MM.1S (cell line): ENCODE measurements around the gene RETSAT.

Source experiments
- DNase-seq: peaks from one replicate; pipeline ENCODE4 v3.0.0-alpha.2; 2015
- H2AFZ ChIP-seq: fragments of 300-600 bp; sonication (generic); 2 replicates; pipeline ENCODE4 v1.6.0; 2016; ENCODE audit warnings: antibody characterized with exemption, low read length
- H3F3A ChIP-seq: fragments of 300-600 bp; sonication (generic); 2 replicates; pipeline ENCODE4 v1.6.1; 2016; ENCODE audit warnings: mild to moderate bottlenecking, antibody characterized with exemption, low read length, moderate library complexity, mixed read lengths; ENCODE audit not compliant: insufficient read depth
- H3K27ac ChIP-seq: fragments of 300-600 bp; sonication (generic); 2 replicates; pipeline ENCODE4 v1.5.1; 2016; ENCODE audit warnings: mild to moderate bottlenecking, low read length
- H3K27me3 ChIP-seq: fragments of 300-600 bp; sonication (generic); replicated peaks from 2 replicates; pipeline ENCODE4 v1.6.0; 2016; ENCODE audit warnings: low read length; ENCODE audit not compliant: insufficient read depth
- H3K36me3 ChIP-seq: fragments of 300-600 bp; sonication (generic); replicated peaks from 2 replicates; pipeline ENCODE4 v1.6.1; 2016; ENCODE audit warnings: mild to moderate bottlenecking, low read length, mixed read lengths; ENCODE audit not compliant: insufficient read depth
- H3K4me1 ChIP-seq: fragments of 300-600 bp; sonication (generic); 2 replicates; pipeline ENCODE4 v1.6.1; 2016; ENCODE audit warnings: low read length, mixed read lengths
- H3K4me2 ChIP-seq: fragments of 300-600 bp; sonication (generic); 2 replicates; pipeline ENCODE4 v1.6.0; 2016; ENCODE audit warnings: low read depth, low read length
- H3K4me3 ChIP-seq: fragments of 300-600 bp; sonication (generic); 2 replicates; pipeline ENCODE4 v1.5.1; 2016; ENCODE audit warnings: low read length, mixed read lengths
- H3K79me2 ChIP-seq: fragments of 300-600 bp; sonication (generic); 2 replicates; pipeline ENCODE4 v1.6.1; 2016; ENCODE audit warnings: mixed run types, low read length, mixed read lengths
- H3K9ac ChIP-seq: fragments of 300-600 bp; sonication (generic); 2 replicates; pipeline ENCODE4 v1.6.1; 2016; ENCODE audit warnings: low read length, mixed read lengths
- H3K9me2 ChIP-seq: fragments of 300-600 bp; sonication (generic); replicated peaks from 2 replicates; pipeline ENCODE4 v1.6.1; 2016; ENCODE audit warnings: mild to moderate bottlenecking, low read length, mixed read lengths; ENCODE audit not compliant: insufficient read depth
- H3K9me3 ChIP-seq: fragments of 300-600 bp; sonication (generic); replicated peaks from 2 replicates; pipeline ENCODE4 v1.6.1; 2016; ENCODE audit warnings: mild to moderate bottlenecking, low read length, mixed read lengths; ENCODE audit not compliant: insufficient read depth
- H4K20me1 ChIP-seq: fragments of 300-600 bp; sonication (generic); 2 replicates; pipeline ENCODE4 v1.6.1; 2016; ENCODE audit warnings: mild to moderate bottlenecking, low read length, moderate library complexity, mixed read lengths; ENCODE audit not compliant: insufficient read depth
- CTCF ChIP-seq: fragments of 300-600 bp; sonication (generic); IDR thresholded peaks from 2 replicates; pipeline ENCODE4 v1.5.1; 2016; ENCODE audit warnings: antibody characterized with exemption, low read length, mixed read lengths
- EZH2 ChIP-seq: fragments of 300-600 bp; sonication (generic); optimal IDR thresholded peaks from 2 replicates; pipeline ENCODE3; 2017; ENCODE audit warnings: low read depth, mild to moderate bottlenecking, antibody characterized with exemption, low read length, mixed read lengths
- EZH2phosphoT487 ChIP-seq: fragments of 300-600 bp; sonication (generic); IDR thresholded peaks from 2 replicates; pipeline ENCODE4 v1.6.1; 2018; ENCODE audit warnings: antibody characterized with exemption, low read length

Gene RETSAT

GRCh38 chr2:85395912-85396475 is 41.7 kb upstream of the RETSAT start:
- Histone ChIP-seq H2AFZ (no peak overlapping the region), H3K27ac (no peak overlapping the region), H3K79me2 (no peaks in the 10 kb centered on the region), H3K9me3 (no peaks in the 10 kb centered on the region), H3K4me1 (peaks cover 16% of the 10 kb centered on the region), H3K9ac (no peak overlapping the region), H3K36me3 (no peaks in the 10 kb centered on the region), H3K4me2 (no peak overlapping the region), H3K4me3 (no peak overlapping the region), H3K27me3 (no peaks in the 10 kb centered on the region), H3K9me2 (no peaks in the 10 kb centered on the region), H4K20me1 (no peaks in the 10 kb centered on the region), H3F3A (peaks cover 13% of the 10 kb centered on the region; the same call in 1 of the 2 replicates)
- TF ChIP-seq CTCF (no peak), EZH2 (no peak), EZH2phosphoT487 (no peak)
- DNase-seq: no peak

GRCh38 chr2:85394976-85395375 is 40.6 kb upstream of the RETSAT start:
- no peak for TF ChIP-seq EZH2
- TF ChIP-seq CTCF: no peak
- no peak for TF ChIP-seq EZH2phosphoT487
- H4K20me1 ChIP-seq: no peaks in the 10 kb centered on the region
- no peaks in the 10 kb centered on the region for H3K9me2 ChIP-seq
- peaks cover 16% of the 10 kb centered on the region for H3K4me1 ChIP-seq
- H3F3A ChIP-seq: peaks cover 13% of the 10 kb centered on the region; the same call in 1 of the 2 replicates
- no peaks in the 10 kb centered on the region for H3K36me3 ChIP-seq
- no peak overlapping the region for H3K9ac ChIP-seq
- no peaks in the 10 kb centered on the region for H3K9me3 ChIP-seq
- no peak overlapping the region for H2AFZ ChIP-seq
- no peak for DNase-seq
- no peak overlapping the region for H3K4me3 ChIP-seq
- no peaks in the 10 kb centered on the region for H3K79me2 ChIP-seq
- no peak overlapping the region for H3K4me2 ChIP-seq
- H3K27ac ChIP-seq: no peak overlapping the region
- H3K27me3 ChIP-seq: no peaks in the 10 kb centered on the region

- H3K79me2 ChIP-seq: no peaks in the 10 kb centered on the region
- no peak for DNase-seq
Measured at GRCh38 chr2:85394261-85394681, 39.9 kb upstream of the RETSAT start.

More at GRCh38 chr2:85394261-85394681, 39.9 kb upstream of the RETSAT start:
- no peaks in the 10 kb centered on the region for H3K9me2 ChIP-seq
- H3K9me3 ChIP-seq: no peaks in the 10 kb centered on the region
- H2AFZ ChIP-seq: no peak overlapping the region
- TF ChIP-seq CTCF: no peak
- peaks cover 13% of the 10 kb centered on the region; the same call in 1 of the 2 replicates for H3F3A ChIP-seq
- H3K4me3 ChIP-seq: no peak overlapping the region
- H3K9ac ChIP-seq: no peak overlapping the region
- H3K4me2 ChIP-seq: no peak overlapping the region
- no peaks in the 10 kb centered on the region for H3K36me3 ChIP-seq
- no peaks in the 10 kb centered on the region for H4K20me1 ChIP-seq
- H3K27ac ChIP-seq: no peak overlapping the region
- H3K4me1 ChIP-seq: peaks cover 16% of the 10 kb centered on the region
- no peaks in the 10 kb centered on the region for H3K27me3 ChIP-seq
